Measurements from ENCODE around the gene DNAJC7. TPM values are rescaled to one million over a fixed set of nuclear protein-coding genes. Genes with fewer than 3 reads are reported as not detected.

The DNAJC7 gene
- total and polyA plus RNA-seq, 9 of the 15 experiments (the other 6 are each of a cell fraction or from before 2014, with no cell fraction given) = 85.8 to 262 (median 157) TPM

DNA sequence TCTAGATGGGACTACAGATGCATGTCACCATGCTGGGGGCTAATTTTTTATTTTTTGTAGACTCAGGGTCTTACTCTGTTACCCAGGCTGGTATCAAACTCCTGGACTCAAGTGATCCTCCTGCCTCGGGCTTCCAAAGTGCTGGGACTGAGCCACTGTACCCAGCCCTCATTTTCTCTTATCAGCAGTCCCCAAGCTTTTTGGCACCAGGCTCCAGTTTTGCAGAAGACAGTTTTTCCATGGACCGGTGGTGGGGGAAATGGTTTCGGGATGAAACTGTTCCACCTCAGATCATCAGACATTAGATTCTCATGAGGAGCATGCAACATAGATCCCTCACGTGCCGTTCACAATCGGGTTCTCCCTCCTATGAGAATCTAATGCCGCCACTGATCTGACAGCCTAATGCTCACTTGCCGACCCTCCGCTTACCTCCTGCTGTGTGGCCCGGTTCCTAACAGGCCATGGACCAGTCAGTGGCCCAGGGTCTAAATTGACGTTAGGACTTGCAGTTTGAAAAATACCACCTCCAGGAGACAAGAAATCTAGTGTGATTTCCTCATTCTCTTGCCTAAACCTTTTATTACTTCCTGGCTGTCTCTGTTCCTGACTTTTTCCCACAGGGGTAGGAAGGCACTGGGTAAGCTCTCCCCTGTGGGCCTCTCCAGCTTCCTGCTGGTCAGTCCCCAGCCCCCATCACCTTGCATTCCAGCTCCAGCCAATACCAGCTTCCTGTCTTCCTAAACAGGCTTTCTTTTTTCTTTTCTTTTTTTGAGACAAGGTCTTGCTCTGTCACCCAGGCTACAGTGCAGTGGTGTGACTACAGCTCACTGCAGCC, 60.0 kb downstream of the DNAJC7 start:
- ChIA-PET POLR2A (interaction anchor here (0.6 to 1.7 kb wide), 6 partner anchors 11 to 268 kb away, joined by 3 to 9 read pairs (median 4); partner anchors contain the start of gene EIF1), CTCF (ENCODE audit: low intra/inter-chr PET ratio) (no interaction called here)
- Histone ChIP-seq H3K9me3 (replicated peaks; ENCODE audit: control insufficient read depth, insufficient read depth, low read depth, low read length) (no peaks in the 10 kb centered on the region), H3K4me2 (ENCODE audit: insufficient read depth, low read length) (no peak overlapping the region), H3K27me3 (ENCODE audit: control insufficient read depth in 2 of 2, insufficient read depth in 2 of 2, low read length in 2 of 2) (no peaks in the 10 kb centered on the region), H3K36me3 (ENCODE audit: control insufficient read depth, insufficient read depth, low read length) (no peaks in the 10 kb centered on the region), H3K4me1 (replicated peaks in 1 of 2; ENCODE audit: control insufficient read depth in 2 of 2, insufficient read depth in 2 of 2, low read length in 2 of 2) (peaks cover 23 to 26% of the 10 kb centered on the region in 2 experiments), H3K4me3 (no peak overlapping the region), H3K79me2 (ENCODE audit: control insufficient read depth, insufficient read depth, low read length) (no peaks in the 10 kb centered on the region), H4K20me1 (replicated peaks; ENCODE audit: control insufficient read depth, insufficient read depth, low read length) (no peaks in the 10 kb centered on the region), H3K9me1 (ENCODE audit: control insufficient read depth, insufficient read depth, low read length) (peaks cover 3% of the 10 kb centered on the region), H3K9ac (ENCODE audit: insufficient read depth in 1 of 2, low read depth in 2 of 2, low read length in 2 of 2) (peak overlapping the region in 1 of 2 experiments; percentile 77; a peak in 1 of 4 replicates), H2AFZ (ENCODE audit: low read depth, low read length) (peak overlapping the region; percentile 48), H3K27ac (ENCODE audit: extremely low read depth, low read depth, low read length) (peak overlapping the region; percentile 15; the same call in 1 of the 3 replicates)
- FAIRE-seq (peak; percentile 82), DNase-seq (ENCODE audit: extremely low read depth in 1 of 4, low spot score in 3 of 4) (peak in 1 of 4 experiments; percentile 47), ATAC-seq (peak; percentile 13; the same call in 1 of the 3 replicates)
- intact Hi-C loops (cut with micrococcal nuclease) (loop anchor here (5.0 kb wide), 1 partner anchor 40 kb away; the partner anchor contains the start of gene ACLY), in situ Hi-C loops (cut with MboI) (loop anchor here (5.0 kb wide), 1 partner anchor 220 kb away; no protein-coding TSS in a partner anchor)
- TF ChIP-seq SIN3B (IDR thresholded peaks at IDR 0.05; ENCODE audit: low read depth) (no peak), KDM2B (CRISPR knock-in tag; IDR thresholded peaks at IDR 0.05) (no peak), NFIC (IDR thresholded peaks at IDR 0.05) (peak; percentile 53), GATA2 (CRISPR knock-in tag; IDR thresholded peaks at IDR 0.05) (0 out of 2 replicates have a peak, but pooled peaks have one; percentile 16), CBFA2T3 (IDR thresholded peaks at IDR 0.05) (0 out of 2 replicates have a peak, but pooled peaks have one; percentile 29), BHLHE40 (IDR thresholded peaks at IDR 0.05; ENCODE audit: low read length) (peak; percentile 47; the same call in 1 of the 2 replicates)
- TF ChIP-seq, protein P1, sequence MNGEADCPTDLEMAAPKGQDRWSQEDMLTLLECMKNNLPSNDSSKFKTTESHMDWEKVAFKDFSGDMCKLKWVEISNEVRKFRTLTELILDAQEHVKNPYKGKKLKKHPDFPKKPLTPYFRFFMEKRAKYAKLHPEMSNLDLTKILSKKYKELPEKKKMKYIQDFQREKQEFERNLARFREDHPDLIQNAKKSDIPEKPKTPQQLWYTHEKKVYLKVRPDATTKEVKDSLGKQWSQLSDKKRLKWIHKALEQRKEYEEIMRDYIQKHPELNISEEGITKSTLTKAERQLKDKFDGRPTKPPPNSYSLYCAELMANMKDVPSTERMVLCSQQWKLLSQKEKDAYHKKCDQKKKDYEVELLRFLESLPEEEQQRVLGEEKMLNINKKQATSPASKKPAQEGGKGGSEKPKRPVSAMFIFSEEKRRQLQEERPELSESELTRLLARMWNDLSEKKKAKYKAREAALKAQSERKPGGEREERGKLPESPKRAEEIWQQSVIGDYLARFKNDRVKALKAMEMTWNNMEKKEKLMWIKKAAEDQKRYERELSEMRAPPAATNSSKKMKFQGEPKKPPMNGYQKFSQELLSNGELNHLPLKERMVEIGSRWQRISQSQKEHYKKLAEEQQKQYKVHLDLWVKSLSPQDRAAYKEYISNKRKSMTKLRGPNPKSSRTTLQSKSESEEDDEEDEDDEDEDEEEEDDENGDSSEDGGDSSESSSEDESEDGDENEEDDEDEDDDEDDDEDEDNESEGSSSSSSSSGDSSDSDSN (IDR thresholded peaks at IDR 0.05; ENCODE audit: borderline replicate concordance in 1 of 2, low read depth in 2 of 2, low read length in 2 of 2) = 0 out of 4 replicates have a peak, but pooled peaks of 1 of the 2 experiments have one; percentile 27
- TF ChIP-seq, protein P2, sequence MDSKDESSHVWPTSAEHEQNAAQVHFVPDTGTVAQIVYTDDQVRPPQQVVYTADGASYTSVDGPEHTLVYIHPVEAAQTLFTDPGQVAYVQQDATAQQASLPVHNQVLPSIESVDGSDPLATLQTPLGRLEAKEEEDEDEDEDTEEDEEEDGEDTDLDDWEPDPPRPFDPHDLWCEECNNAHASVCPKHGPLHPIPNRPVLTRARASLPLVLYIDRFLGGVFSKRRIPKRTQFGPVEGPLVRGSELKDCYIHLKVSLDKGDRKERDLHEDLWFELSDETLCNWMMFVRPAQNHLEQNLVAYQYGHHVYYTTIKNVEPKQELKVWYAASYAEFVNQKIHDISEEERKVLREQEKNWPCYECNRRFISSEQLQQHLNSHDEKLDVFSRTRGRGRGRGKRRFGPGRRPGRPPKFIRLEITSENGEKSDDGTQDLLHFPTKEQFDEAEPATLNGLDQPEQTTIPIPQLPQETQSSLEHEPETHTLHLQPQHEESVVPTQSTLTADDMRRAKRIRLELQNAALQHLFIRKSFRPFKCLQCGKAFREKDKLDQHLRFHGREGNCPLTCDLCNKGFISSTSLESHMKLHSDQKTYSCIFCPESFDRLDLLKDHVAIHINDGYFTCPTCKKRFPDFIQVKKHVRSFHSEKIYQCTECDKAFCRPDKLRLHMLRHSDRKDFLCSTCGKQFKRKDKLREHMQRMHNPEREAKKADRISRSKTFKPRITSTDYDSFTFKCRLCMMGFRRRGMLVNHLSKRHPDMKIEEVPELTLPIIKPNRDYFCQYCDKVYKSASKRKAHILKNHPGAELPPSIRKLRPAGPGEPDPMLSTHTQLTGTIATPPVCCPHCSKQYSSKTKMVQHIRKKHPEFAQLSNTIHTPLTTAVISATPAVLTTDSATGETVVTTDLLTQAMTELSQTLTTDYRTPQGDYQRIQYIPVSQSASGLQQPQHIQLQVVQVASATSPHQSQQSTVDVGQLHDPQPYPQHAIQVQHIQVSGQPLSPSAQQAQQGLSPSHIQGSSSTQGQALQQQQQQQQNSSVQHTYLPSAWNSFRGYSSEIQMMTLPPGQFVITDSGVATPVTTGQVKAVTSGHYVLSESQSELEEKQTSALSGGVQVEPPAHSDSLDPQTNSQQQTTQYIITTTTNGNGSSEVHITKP (IDR thresholded peaks at IDR 0.05; ENCODE audit: partially characterized antibody) = peak; percentile 25
- 24% methylated on average over 11 of the region's 11 CpGs for WGBS (ENCODE audit: insufficient coverage, low coverage, missing lambda C conversion rate)
- no TSS peak for BruUV-seq (replicated peaks)
